Stimulated activated CD4-positive, alpha-beta T cell treated with anti-CD3 and anti-CD28 coated beads, TNF-alpha, amount 100 ng/mL, for 1 hour (primary cell): ENCODE results near the gene FKBP6.
"Not testable (repeated sequence)": the region's sequence is repeated elsewhere in the genome, so short reads cannot be mapped to it uniquely, and the experiment has no call there.

Experiments used
- DNase-seq, 3 donors: peaks; one replicate each; pipeline ENCODE4 v3.0.0-alpha.2; 2020; ENCODE audit warnings: low read depth in 3 of 3, low spot score in 1 of 3

FKBP6 gene

GRCh38 chr7:73394422-73394821, 66.5 kb downstream of the FKBP6 start:
- no peak for DNase-seq

GRCh38 chr7:73395538-73396503, 67.9 kb downstream of the FKBP6 start:
- DNase-seq = no peak

- DNase-seq = no peak
These were observed 69.7 kb downstream of the FKBP6 start for GRCh38 chr7:73397521-73398281.

GRCh38 chr7:73399185-73400050, 71.5 kb downstream of the FKBP6 start:
- peak in 2 of 3 donors; percentile 26 to 57 for DNase-seq

GRCh38 chr7:73404860-73405259, 76.9 kb downstream of the FKBP6 start:
- not testable (repeated sequence) for DNase-seq
